Thoracic aorta (tissue), 2 donors: Measurements from ENCODE around the gene C2orf92. TPM values are rescaled to one million over a fixed set of nuclear protein-coding genes. Genes with fewer than 3 reads are reported as not detected.

Experiments used
- ATAC-seq: fragments of 150-250 bp; one replicate; pipeline ENCODE4 v1.8.0; 2017; ENCODE audit warnings: low read depth; ENCODE audit not compliant: insufficient number of reproducible peaks, low FRiP score
- DNase-seq: peaks from one replicate; pipeline ENCODE4 v3.0.0-alpha.2; 2020; ENCODE audit warnings: low spot score
- H3K27ac ChIP-seq, 2 donors: fragments of 200-600 bp; sonication (generic); 1 replicate in 1 of 2; 2 replicates in 1 of 2; pipeline ENCODE4 v1.5.1; 2016; ENCODE audit warnings: mild to moderate bottlenecking in 2 of 2, moderate library complexity in 2 of 2
- H3K27me3 ChIP-seq: fragments of 200-600 bp; sonication (generic); replicated peaks from 2 replicates; pipeline ENCODE4 v1.6.0; 2016; ENCODE audit warnings: mild to moderate bottlenecking; ENCODE audit not compliant: insufficient read depth
- H3K36me3 ChIP-seq: fragments of 200-600 bp; sonication (generic); one replicate; pipeline ENCODE4 v1.5.1; 2016
- H3K4me1 ChIP-seq, 2 donors: fragments of 200-600 bp; sonication (generic); 1 replicate in 1 of 2; 2 replicates in 1 of 2; pipeline versions ENCODE4 v1.5.1 to v1.6.0; 2016; ENCODE audit warnings: low read depth in 2 of 2, mild to moderate bottlenecking in 1 of 2; ENCODE audit not compliant: control insufficient read depth in 1 of 2
- H3K4me3 ChIP-seq: fragments of 200-600 bp; sonication (generic); 2 replicates; pipeline ENCODE4 v1.5.1; 2016; ENCODE audit warnings: mild to moderate bottlenecking
- H3K9me3 ChIP-seq: fragments of 200-600 bp; sonication (generic); 2 replicates; pipeline ENCODE4 v1.5.1; 2016
- total RNA-seq, 2 donors: library from RNA; depleted of rRNA; stranded (reverse); fragments of >200 nt; gene quantifications; one replicate each; pipeline versions ENCODE4 v1.1.0 to v1.2.3, GENCODE V29; 2016
- TF ChIP-seq, protein P1 (sequence below): fragments of 200-600 bp; sonication (generic); IDR thresholded peaks from one replicate; pipeline ENCODE4 v1.5.1; 2019; ENCODE audit warnings: antibody characterized with exemption

Gene C2orf92
- total RNA-seq, 2 donors from 2014 or later, result 13.7 to 32.0 TPM

DNA sequence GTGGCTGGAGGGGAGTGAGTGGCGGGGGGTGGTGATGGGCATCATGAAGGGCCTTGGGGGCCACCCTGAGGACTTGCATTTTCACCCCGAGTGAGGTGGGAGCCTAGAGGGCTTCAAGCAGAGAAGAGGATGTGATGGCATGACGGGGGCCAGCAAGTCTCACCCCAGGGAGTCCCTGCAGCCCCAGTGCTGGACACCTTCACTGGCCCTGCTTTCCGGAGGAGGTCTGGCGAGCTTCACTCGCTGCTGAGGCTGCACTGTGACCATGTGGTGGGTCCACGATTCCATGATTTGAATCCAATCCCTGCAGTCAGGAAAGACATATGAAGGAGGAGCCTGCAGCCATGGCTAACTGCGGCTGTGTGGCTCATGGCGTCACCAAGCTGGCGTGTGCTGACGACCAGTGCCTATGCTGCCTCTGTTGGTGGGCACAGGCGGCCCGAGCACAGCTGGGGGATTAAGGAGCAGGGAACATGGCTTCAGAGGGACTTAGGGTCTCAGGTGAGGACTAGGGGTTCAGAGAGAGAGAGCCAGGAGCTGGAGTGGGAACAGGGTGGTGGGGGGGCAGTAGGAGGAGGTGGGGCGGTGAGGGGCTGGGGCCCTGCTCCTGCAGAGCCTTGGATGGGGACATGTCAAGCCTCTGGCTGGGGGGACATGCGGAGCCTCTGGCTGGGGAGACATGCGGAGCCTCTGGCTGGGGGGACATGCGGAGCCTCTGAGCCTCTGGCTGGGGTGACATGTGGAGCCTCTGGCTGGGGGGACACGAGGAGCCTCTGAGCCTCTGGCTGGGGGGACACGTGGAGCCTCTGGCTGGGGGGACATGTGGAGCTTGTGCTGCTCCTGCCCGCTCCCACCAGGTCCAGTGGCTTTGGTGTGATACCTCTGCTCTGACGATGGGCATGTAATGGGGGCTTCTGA is 47.4 kb downstream of the C2orf92 start:
- Histone ChIP-seq H3K27ac (no peak overlapping the region), H3K9me3 (no peaks in the 10 kb centered on the region), H3K36me3 (no peaks in the 10 kb centered on the region), H3K4me3 (no peak overlapping the region), H3K27me3 (no peaks in the 10 kb centered on the region), H3K4me1 (no peaks in the 10 kb centered on the region)
- DNase-seq, result no peak
- TF ChIP-seq, protein P1, sequence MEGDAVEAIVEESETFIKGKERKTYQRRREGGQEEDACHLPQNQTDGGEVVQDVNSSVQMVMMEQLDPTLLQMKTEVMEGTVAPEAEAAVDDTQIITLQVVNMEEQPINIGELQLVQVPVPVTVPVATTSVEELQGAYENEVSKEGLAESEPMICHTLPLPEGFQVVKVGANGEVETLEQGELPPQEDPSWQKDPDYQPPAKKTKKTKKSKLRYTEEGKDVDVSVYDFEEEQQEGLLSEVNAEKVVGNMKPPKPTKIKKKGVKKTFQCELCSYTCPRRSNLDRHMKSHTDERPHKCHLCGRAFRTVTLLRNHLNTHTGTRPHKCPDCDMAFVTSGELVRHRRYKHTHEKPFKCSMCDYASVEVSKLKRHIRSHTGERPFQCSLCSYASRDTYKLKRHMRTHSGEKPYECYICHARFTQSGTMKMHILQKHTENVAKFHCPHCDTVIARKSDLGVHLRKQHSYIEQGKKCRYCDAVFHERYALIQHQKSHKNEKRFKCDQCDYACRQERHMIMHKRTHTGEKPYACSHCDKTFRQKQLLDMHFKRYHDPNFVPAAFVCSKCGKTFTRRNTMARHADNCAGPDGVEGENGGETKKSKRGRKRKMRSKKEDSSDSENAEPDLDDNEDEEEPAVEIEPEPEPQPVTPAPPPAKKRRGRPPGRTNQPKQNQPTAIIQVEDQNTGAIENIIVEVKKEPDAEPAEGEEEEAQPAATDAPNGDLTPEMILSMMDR, result no peak
- no peak for ATAC-seq

DNA sequence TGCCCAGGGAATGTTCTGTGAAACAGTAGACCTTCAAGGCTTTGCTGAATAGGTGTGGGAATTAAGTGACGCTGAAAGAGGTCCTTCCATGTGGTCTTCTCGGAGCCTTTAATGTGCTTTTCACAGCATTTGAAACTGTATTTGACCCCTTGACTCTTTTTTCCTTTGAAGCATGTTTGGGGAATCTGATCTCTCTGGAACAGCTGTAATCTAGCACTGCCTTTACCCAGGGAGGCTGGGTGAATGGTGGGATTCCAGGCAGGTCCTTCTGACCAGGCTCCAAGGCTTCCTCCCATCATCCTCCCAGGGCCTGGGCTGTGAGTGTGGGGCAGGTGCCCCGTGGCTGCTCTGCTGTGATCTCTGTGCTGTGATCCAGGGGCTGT is 48.1 kb downstream of the C2orf92 start:
- no peaks in the 10 kb centered on the region for H3K9me3 ChIP-seq
- TF ChIP-seq, protein P1, result no peak
- DNase-seq (no peak), ATAC-seq (no peak)
- no peak overlapping the region for H3K4me3 ChIP-seq
- H3K27ac ChIP-seq, result no peak overlapping the region
- H3K4me1 ChIP-seq, result no peaks in the 10 kb centered on the region
- H3K27me3 ChIP-seq, result no peaks in the 10 kb centered on the region
- no peaks in the 10 kb centered on the region for H3K36me3 ChIP-seq

DNA sequence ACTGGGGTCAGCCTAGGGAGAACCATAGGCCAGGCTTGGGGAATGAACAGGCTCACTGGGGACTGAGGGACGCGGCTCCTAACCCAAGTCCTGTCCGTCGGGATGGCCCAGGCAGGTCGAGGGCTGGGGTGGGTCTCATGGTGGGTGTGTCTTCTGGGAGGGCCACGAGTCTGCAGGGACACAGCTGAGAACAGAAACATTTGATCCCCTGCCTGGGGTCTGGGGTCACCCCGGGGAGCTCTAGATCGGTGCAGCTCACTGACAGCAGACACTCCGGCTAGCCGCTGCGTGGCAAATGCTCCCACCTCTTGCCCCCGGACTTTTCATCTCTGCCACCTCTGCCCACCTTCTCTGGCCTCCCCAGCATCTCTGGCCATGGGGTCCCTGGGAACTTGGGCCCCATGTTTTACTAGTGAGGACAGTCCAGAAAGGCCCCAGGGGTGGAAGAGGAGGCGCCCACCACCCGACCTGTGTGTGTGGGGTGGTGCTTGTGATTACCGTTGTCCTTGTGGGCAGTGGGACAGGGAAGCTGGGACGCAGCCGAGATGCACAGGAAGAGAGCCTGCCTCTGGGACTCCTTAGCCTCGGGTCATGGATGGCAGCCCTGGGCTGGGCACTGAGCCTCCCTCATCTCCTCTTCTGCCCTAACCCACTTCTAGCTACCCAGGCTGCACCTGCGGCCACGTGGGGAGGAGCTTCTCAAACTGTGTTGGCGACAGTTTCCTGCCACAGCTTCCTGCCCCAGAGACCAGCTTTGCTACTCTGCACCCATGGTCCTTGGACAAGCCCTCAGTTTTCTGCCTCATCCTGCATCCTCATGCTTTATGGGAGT is 48.8 kb downstream of the C2orf92 start:
- Histone ChIP-seq H3K27ac (no peak overlapping the region), H3K4me3 (no peak overlapping the region), H3K9me3 (no peaks in the 10 kb centered on the region), H3K4me1 (no peaks in the 10 kb centered on the region), H3K27me3 (no peaks in the 10 kb centered on the region), H3K36me3 (no peaks in the 10 kb centered on the region)
- ATAC-seq (no peak), DNase-seq (no peak)
- TF ChIP-seq, protein P1, result no peak

DNA sequence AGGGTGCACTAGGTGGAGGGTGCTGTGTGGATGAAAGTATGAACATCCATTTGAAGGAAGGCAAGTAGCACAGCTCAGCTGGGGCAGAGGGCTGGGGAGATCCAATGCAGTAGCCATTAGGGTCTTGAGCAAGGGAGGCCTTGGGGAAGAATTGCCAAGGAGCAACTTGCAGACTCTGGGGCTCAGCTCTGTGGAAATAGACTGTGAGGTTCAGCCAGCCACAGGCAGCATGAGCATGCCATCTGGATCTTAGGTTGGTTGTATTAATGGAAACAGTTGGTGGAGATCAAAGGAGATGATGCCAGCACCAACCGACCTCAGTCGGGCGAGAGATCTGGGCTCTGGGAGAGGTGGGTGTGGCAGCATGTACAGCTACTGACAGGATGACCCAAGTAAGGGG is 49.4 kb downstream of the C2orf92 start:
- DNase-seq (no peak), ATAC-seq (no peak)
- TF ChIP-seq, protein P1, result no peak
- no peaks in the 10 kb centered on the region for H3K27me3 ChIP-seq
- no peak overlapping the region for H3K4me3 ChIP-seq
- H3K27ac ChIP-seq, result no peak overlapping the region
- H3K9me3 ChIP-seq, result no peaks in the 10 kb centered on the region
- no peaks in the 10 kb centered on the region for H3K36me3 ChIP-seq
- no peaks in the 10 kb centered on the region for H3K4me1 ChIP-seq
